ENCODE measurements around the gene UQCC3. TPM values are rescaled to one million over a fixed set of nuclear protein-coding genes. Genes with fewer than 3 reads are reported as not detected.
"Not testable (repeated sequence)": the region's sequence is repeated elsewhere in the genome, so short reads cannot be mapped to it uniquely, and the experiment has no call there.

UQCC3 gene
- total RNA-seq, 2 donors from 2014 or later = 2.3 to 7.3 TPM

GRCh38 chr11:62680825-62681240 is 9.4 kb downstream of the UQCC3 start:
- H3K27me3 ChIP-seq (replicated peaks; ENCODE audit: insufficient read depth) = no peaks in the 10 kb centered on the region
- DNase-seq (ENCODE audit: low spot score) = no peak
- H3K4me3 ChIP-seq = no peak overlapping the region
- TF ChIP-seq CTCF (IDR thresholded peaks at IDR 0.05) = peak; percentile 26
- H3K27ac ChIP-seq = no peak overlapping the region
- peaks cover 11 to 23% of the 10 kb centered on the region in 2 donors for H3K4me1 ChIP-seq (ENCODE audit: control insufficient read depth in 1 of 2, low read depth in 2 of 2)
- ATAC-seq (ENCODE audit: insufficient number of reproducible peaks, low FRiP score, low read depth) = no peak
- H3K36me3 ChIP-seq = peaks cover 9% of the 10 kb centered on the region
- no peaks in the 10 kb centered on the region for H3K9me3 ChIP-seq

DNA sequence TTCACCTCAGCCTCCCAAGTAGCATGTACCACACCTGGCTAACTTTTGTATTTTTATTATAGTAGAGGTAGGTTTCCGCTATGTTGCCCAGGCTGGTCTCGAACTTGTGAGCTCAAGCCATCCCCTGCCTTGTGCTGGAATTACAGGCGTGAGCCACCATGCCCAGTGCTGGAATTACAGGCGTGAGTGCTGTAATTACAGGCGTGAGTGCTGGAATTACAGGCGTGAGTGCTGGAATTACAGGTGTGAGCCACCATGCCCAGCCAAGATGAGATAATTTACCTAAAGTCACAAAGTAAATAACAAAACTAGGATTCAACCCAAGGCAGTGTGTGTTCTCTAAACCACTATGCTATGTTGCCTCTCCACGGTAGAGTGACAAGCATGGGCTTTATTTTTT is 11.0 kb downstream of the UQCC3 start:
- H3K4me3 ChIP-seq = no peak overlapping the region
- no peaks in the 10 kb centered on the region for H3K27me3 ChIP-seq (replicated peaks; ENCODE audit: insufficient read depth)
- TF ChIP-seq CTCF (IDR thresholded peaks at IDR 0.05) = no peak
- DNase-seq (ENCODE audit: low spot score) (no peak), ATAC-seq (ENCODE audit: insufficient number of reproducible peaks, low FRiP score, low read depth) (no peak)
- H3K36me3 ChIP-seq = no peaks in the 10 kb centered on the region
- no peaks in the 10 kb centered on the region for H3K9me3 ChIP-seq
- no peak overlapping the region for H3K27ac ChIP-seq
- peaks cover 11 to 17% of the 10 kb centered on the region in 2 donors for H3K4me1 ChIP-seq (ENCODE audit: control insufficient read depth in 1 of 2, low read depth in 2 of 2)

DNA sequence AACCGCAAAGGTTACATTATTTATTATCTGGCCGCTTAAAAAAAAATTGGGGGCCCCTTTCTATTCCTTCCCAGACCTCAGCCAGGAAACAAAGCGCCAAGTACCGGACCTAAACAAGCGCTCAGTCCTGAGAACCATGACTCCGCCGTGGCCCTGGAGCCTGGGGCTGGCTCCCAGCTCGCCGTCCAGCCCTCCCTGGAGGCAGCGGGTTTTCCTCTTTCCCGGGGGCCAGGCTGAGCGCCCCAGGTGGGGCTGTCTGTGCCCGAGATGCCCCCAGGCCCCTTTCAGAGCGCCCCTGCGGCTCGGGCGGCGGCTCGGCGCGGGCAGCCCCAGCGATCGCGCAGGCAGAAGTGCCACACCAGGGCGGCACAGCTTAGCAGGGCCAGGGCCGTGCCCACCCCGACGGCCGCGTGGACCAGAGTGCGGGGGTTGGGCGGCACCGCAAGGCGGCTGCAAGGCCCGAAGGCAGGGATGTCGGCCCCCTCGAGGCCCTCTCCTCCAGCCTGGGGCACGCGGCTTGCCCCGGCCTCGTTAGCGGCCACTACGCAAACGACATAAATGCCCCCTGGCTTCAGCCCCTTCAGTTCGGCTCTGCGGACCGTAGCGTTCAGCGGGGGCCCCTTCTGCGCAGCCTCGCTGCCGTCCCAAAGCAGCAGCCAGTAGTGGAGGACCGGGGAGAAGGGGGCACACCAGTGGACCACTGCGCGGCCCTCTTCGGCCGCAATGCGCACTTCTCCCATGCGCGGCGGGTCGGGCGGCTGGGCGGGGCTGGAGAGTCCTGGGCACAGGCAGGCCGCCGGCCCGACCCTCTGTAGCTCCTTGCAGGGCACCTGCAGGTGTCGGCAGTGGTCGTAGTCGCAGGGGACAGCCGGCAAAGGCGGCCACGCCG is 16.3 kb downstream of the UQCC3 start:
- ATAC-seq (ENCODE audit: insufficient number of reproducible peaks, low FRiP score, low read depth) = no peak
- Histone ChIP-seq H3K27me3 (replicated peaks; ENCODE audit: insufficient read depth) (no peaks in the 10 kb centered on the region), H3K9me3 (no peaks in the 10 kb centered on the region), H3K27ac (no peak overlapping the region), H3K4me1 (ENCODE audit: control insufficient read depth in 1 of 2, low read depth in 2 of 2) (peaks cover 0 to 6% of the 10 kb centered on the region in 2 donors), H3K36me3 (peaks cover 24% of the 10 kb centered on the region), H3K4me3 (peak overlapping the region; percentile 56)
- DNase-seq (ENCODE audit: low spot score) = no peak
- TF ChIP-seq CTCF (IDR thresholded peaks at IDR 0.05) = no peak

- Histone ChIP-seq H3K27ac (no peak overlapping the region), H3K36me3 (peaks cover 31% of the 10 kb centered on the region), H3K9me3 (no peaks in the 10 kb centered on the region), H3K4me3 (no peak overlapping the region), H3K4me1 (ENCODE audit: control insufficient read depth in 1 of 2, low read depth in 2 of 2) (peaks cover 0 to 6% of the 10 kb centered on the region in 2 donors), H3K27me3 (replicated peaks; ENCODE audit: insufficient read depth) (no peaks in the 10 kb centered on the region)
- DNase-seq (ENCODE audit: low spot score) (no peak), ATAC-seq (ENCODE audit: insufficient number of reproducible peaks, low FRiP score, low read depth) (no peak)
- TF ChIP-seq CTCF (IDR thresholded peaks at IDR 0.05) = no peak
Measured at GRCh38 chr11:62688491-62688890, 17.0 kb downstream of the UQCC3 start.

DNA sequence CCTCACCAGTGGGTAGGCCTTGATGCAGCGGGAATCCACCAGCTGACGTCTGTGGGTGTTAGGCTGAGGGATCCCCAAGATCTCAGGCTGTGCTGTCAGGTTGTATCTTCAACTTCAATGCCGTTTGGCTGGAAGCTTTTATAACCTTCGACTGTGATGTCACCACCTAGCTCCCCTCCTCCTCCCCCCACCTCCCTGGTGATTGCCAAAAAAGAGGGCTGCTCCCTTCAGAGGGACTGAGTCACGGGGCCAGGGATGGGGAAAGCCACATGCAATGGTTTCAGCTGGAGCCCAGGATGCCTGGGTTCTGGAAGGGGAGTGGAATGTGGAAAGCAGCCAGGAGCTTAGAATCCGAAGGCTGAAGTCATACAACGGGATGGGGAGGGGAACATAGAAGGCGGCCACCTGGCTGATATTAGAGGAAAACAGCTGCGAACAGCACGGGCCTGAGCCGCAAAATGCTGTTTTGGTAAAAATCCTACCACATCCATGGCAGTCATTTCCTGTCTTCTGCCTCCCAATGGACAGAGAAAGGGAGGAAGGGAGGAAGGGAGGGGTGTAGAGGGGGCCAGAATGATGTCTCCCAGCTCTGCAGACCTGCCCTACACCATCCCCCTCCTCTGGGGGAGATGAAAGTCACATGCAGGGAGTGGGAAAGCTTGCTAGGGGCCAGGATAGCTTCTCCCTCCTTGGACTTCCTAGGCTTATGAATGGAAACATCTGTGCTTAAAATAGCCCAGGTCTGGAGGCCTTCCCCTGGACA is 18.1 kb downstream of the UQCC3 start, which contains the start of gene LRRN4CL:
LRRN4CL (minus strand) TSS at position 110 of the 763 bp plus-strand sequence. CDS start 1,022 bp downstream, outside the sequence.
- peaks cover 0 to 9% of the 10 kb centered on the region in 2 donors for H3K4me1 ChIP-seq (ENCODE audit: control insufficient read depth in 1 of 2, low read depth in 2 of 2)
- no peak within 1 kb of the TSS for H3K27ac ChIP-seq
- peaks cover 31% of the 10 kb centered on the region for H3K36me3 ChIP-seq
- TF ChIP-seq CTCF (IDR thresholded peaks at IDR 0.05) = no peak
- no peaks in the 10 kb centered on the region for H3K9me3 ChIP-seq
- no peaks in the 10 kb centered on the region for H3K27me3 ChIP-seq (replicated peaks; ENCODE audit: insufficient read depth)
- DNase-seq (ENCODE audit: low spot score) (no peak), ATAC-seq (ENCODE audit: insufficient number of reproducible peaks, low FRiP score, low read depth) (no peak)
- H3K4me3 ChIP-seq = no peak within 1 kb of the TSS

GRCh38 chr11:62693624-62694023 is 22.2 kb downstream of the UQCC3 start:
- peaks cover 31% of the 10 kb centered on the region for H3K36me3 ChIP-seq
- H3K27ac ChIP-seq; ATAC-seq (ENCODE audit: insufficient number of reproducible peaks, low FRiP score, low read depth); H3K4me3 ChIP-seq; H3K4me1 ChIP-seq (ENCODE audit: control insufficient read depth in 1 of 2, low read depth in 2 of 2); H3K9me3 ChIP-seq; DNase-seq (ENCODE audit: low spot score); H3K27me3 ChIP-seq (replicated peaks; ENCODE audit: insufficient read depth): not testable (repeated sequence)
